ENCODE results near the gene CDC20B.
"Not testable (repeated sequence)": the region's sequence is repeated elsewhere in the genome, so short reads cannot be mapped to it uniquely, and the experiment has no call there.

The CDC20B gene

GRCh38 chr5:55160493-55161209 is 12.3 kb downstream of the CDC20B start:
- DNase-seq (ENCODE audit: low spot score): no peak

- peak; percentile 60 for DNase-seq (ENCODE audit: low spot score)
These were observed 13.0 kb downstream of the CDC20B start, which contains the start of gene GPX8 for GRCh38 chr5:55159763-55160492. GPX8 (plus strand) TSS chr5:55160171; CDS start chr5:55160193, 22 bp downstream.

DNA sequence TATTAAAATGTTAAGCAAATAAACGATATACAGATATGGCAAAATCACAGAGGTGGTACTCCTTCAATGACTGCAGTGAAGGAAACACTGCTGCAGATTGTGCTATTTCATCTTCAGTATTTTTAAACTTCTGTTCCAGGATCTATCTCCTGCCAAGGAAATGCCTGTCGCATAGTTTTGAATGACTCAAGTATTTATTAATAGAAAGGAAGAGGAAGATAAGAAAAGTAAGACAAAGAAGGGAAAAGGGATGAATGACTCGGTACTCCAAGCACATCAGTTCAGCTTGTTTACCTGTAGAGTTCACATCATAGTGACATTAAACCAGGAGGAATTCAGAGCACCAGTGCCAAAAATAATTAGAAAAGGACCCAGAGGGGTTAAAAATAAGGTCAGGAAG is 18.1 kb downstream of the CDC20B start:
- no peak for DNase-seq (ENCODE audit: low spot score)

GRCh38 chr5:55151923-55152842 is 20.8 kb downstream of the CDC20B start:
- DNase-seq (ENCODE audit: low spot score): no peak

DNA sequence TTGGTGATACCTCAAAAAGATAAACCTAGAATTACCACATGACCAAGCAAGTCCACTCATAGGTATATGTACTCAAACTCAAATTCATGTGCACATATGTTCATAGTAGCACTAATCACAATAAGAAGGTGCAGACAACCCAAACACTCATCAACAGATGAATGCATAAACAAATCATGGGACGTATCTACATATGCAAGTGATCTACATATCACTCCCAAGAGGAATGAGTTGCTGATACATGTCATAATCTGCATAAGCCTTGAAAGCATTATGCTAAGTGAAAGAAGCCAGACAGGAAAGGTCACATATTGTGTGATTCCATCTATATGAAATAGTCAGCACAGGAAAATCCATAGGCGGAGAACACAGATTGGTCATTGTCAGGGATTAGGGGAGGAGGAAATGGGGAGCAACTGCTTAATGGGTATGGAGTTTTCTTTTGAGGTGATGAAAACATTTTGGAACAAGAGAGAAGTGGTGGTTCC is 23.6 kb downstream of the CDC20B start:
- no peak for DNase-seq (ENCODE audit: low spot score)

DNA sequence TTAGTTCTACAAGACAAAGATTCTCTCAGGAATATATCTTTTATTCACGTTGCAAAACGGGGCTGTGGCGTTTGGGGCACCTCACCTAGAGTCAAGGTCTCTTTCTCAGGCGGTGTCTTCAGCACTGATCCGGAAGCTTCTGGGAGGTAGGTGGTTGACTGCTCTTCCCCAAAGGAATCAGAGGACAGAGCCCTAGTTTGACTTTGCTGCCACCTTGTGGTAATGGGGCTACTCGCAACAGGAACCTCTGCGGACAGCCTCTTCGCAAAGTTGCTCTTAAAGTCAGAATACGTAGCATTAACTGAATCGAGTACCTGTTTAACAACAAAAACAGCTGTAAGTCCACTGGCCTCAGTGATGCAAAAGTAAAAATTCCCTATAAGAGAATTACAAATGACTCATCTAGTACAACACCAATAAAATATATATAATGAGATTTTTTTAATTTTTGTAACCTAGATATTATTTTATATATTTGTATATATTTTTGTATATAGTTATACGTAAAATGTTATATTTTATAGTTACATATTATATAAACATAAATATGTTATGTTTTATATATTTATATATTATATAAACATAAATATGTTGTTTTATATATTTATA is 26.3 kb downstream of the CDC20B start:
- DNase-seq (ENCODE audit: low spot score): peak; percentile 91

GRCh38 chr5:55146080-55146479 is 26.9 kb downstream of the CDC20B start:
- DNase-seq (ENCODE audit: low spot score): no peak

- no peak for DNase-seq (ENCODE audit: low spot score)
These were observed 29.4 kb downstream of the CDC20B start for GRCh38 chr5:55143624-55144023.

- DNase-seq (ENCODE audit: low spot score): peak; percentile 27
These were observed 30.9 kb downstream of the CDC20B start for GRCh38 chr5:55141945-55142690.

GRCh38 chr5:55140908-55141665 is 31.9 kb downstream of the CDC20B start:
- DNase-seq (ENCODE audit: low spot score): no peak

DNA sequence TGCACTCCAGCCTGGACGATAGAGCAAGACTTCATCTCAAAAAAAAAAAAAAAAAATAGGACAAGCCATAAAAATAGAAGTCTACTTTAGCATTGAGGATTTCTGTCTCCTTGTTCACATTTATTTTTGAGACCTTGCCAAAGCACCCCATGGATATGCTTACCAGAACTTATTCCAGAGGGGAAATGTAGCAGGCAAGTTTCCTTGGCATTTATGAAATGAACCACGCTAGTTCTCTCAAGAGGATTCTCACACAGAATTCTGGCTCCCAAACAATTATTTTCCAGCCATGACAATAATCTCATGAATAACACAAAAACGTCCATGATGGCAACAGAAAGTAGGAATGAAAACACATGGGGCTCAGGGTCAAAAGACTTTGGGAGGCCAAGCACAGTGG is 36.5 kb downstream of the CDC20B start:
- DNase-seq (ENCODE audit: low spot score): no peak

- peak; percentile 71 for DNase-seq (ENCODE audit: low spot score)
These were observed 38.8 kb downstream of the CDC20B start for GRCh38 chr5:55134053-55134722.

- DNase-seq (ENCODE audit: low spot score): no peak
These were observed 49.6 kb downstream of the CDC20B start for GRCh38 chr5:55123365-55123764.

GRCh38 chr5:55114061-55114460 is 58.9 kb downstream of the CDC20B start:
- no peak for DNase-seq (ENCODE audit: low spot score)

DNA sequence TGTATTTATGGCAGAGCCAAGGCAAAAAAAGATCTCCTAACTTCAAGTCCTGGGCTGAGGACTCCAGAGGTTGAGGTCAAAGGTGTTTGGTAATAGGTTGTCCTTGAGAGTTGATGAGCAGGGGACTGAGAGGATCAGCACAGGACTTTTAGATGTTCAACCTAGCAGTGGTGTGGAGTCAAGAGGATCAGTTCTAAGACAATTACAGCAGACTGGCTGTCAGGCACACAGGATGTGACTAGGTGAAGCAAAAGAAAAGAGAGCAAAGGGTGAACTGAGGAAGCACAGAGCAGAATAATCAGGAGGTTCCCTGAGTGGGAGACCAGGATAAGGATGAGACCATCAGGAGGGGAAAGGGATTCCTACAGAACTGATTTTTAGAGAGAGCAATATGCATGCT is 59.6 kb downstream of the CDC20B start:
- DNase-seq (ENCODE audit: low spot score): no peak

GRCh38 chr5:55110217-55110616 is 62.8 kb downstream of the CDC20B start:
- DNase-seq (ENCODE audit: low spot score): no peak

DNA sequence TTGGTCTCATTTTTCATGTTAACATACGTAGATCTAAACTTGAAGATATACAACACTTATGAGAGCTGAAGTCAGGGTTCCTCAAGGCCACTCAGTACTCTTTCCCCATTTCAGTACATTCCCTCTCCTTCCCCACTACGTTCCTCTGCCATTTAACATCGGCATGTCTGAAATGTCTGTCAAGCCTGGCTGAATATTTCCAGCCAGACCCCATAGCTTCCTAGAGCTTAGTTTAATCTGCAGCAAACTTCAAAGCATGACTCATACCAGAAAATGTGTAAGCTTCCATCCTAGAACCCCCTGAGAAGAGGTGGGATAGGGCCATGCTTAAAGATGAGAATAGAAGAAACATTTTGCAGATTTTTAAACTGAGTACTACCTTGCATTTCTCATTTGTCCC is 64.3 kb downstream of the CDC20B start:
- DNase-seq (ENCODE audit: low spot score): no peak

DNA sequence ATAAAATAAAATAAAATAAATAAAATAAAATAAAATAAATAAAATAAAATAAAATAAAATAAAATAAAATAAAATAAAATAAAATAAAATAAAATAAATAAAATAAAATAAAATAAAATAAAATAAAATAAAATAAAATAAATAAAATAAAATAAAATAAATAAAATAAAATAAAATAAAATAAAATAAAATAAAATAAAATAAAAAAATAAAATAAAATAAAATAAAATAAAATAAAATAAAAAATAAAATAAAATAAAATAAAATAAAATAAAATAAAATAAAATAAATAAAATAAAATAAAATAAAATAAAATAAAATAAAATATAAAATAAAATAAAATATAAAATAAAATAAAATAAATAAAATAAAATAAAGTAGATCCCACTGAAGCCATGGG is 67.0 kb downstream of the CDC20B start:
- DNase-seq (ENCODE audit: low spot score): not testable (repeated sequence)

GRCh38 chr5:55104946-55105701 is 67.9 kb downstream of the CDC20B start:
- no peak for DNase-seq (ENCODE audit: low spot score)
